DMS79 (cell line): ENCODE data around the gene CENPX.
A peak's percentile ranks its signal among the peaks of the same experiment; 100 is the strongest.
"Not testable (repeated sequence)": the region's sequence is repeated elsewhere in the genome, so short reads cannot be mapped to it uniquely, and the experiment has no call there.

Source experiments
- DNase-seq: peaks from one replicate; lab custom pipeline; 2025; lab: John Stamatoyannopoulos, UW

The CENPX gene

GRCh38 chr17:82039695-82040299 is 17.1 kb upstream of the CENPX start:
- no peak for DNase-seq

GRCh38 chr17:82038796-82039409 is 16.2 kb upstream of the CENPX start:
- DNase-seq: not testable (repeated sequence)

- DNase-seq: no peak
These were observed 15.2 kb upstream of the CENPX start for GRCh38 chr17:82037889-82038195.

GRCh38 chr17:82037092-82037888 is 14.6 kb upstream of the CENPX start, which contains the start of gene DCXR:
TSS of gene DCXR (minus strand) at chr17:82037697. CDS start at chr17:82037682, 15 bp downstream.
- DNase-seq: peak; percentile 57

GRCh38 chr17:82036634-82037091 is 14.0 kb upstream of the CENPX start:
- DNase-seq: no peak

- DNase-seq: no peak
These were observed 13.4 kb upstream of the CENPX start for GRCh38 chr17:82035956-82036633.

GRCh38 chr17:82035488-82035887 is 12.8 kb upstream of the CENPX start:
- no peak for DNase-seq

- no peak for DNase-seq
These were observed 11.8 kb upstream of the CENPX start for GRCh38 chr17:82034371-82035011.

- DNase-seq: no peak
These were observed 10.8 kb upstream of the CENPX start for GRCh38 chr17:82033359-82034085.

GRCh38 chr17:82031885-82032627 is 9.4 kb upstream of the CENPX start:
- no peak for DNase-seq

- DNase-seq: no peak
These were observed 8.7 kb upstream of the CENPX start, which contains the start of gene RAC3 for GRCh38 chr17:82031303-82031884. TSS of gene RAC3 (plus strand) at chr17:82031678. CDS start at chr17:82031762, 84 bp downstream.

- DNase-seq: no peak
These were observed 8.0 kb upstream of the CENPX start for GRCh38 chr17:82030470-82031302.

GRCh38 chr17:82029990-82030469 is 7.4 kb upstream of the CENPX start:
- no peak for DNase-seq

- no peak for DNase-seq
These were observed 6.7 kb upstream of the CENPX start for GRCh38 chr17:82029391-82029790.

GRCh38 chr17:82028966-82029365 is 6.3 kb upstream of the CENPX start:
- DNase-seq: no peak

- no peak for DNase-seq
These were observed 5.6 kb upstream of the CENPX start for GRCh38 chr17:82028246-82028645.

- no peak for DNase-seq
These were observed 2.9 kb upstream of the CENPX start for GRCh38 chr17:82025401-82026107.

GRCh38 chr17:82024859-82025258 is 2.2 kb upstream of the CENPX start:
- no peak for DNase-seq
